Measurements from ENCODE around the gene ZYX.

The ZYX gene

GRCh38 chr7:143405173-143406001 lies 24.2 kb downstream of the ZYX start:
- in situ Hi-C loops (cut with MboI; ENCODE audit: low pct_unique_long_range_greater_than_20kb, low sequenced_read_pairs, unreplicated experiment), result loop anchor here (25.0 kb wide), 1 partner anchor 168 kb away; no protein-coding TSS in a partner anchor
- no peak for DNase-seq (ENCODE audit: low spot score)
- no peak for TF ChIP-seq CTCF (IDR thresholded peaks at IDR 0.05; ENCODE audit: extremely low read depth, insufficient read depth, missing control alignments)

DNA sequence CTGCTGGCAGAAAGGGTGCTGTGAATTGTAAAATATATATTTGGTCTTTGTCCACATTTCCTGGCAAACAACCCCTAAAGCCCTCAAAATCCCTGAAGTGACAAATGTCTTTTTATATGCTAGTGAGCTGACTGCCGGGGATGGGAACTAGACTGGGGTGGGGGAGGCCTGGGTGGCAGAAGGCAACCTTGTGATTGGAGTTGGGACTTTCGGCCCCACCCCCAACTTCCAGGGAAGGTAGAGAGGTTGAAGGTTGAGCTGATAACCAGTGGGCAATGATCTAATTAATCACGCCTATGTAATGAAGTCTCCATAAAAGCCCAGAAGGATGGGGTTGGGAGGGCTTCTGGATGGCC lies 24.8 kb downstream of the ZYX start:
- in situ Hi-C loops (cut with MboI; ENCODE audit: low pct_unique_long_range_greater_than_20kb, low sequenced_read_pairs, unreplicated experiment), result loop anchor here (25.0 kb wide), 1 partner anchor 169 kb away; no protein-coding TSS in a partner anchor
- no peak for TF ChIP-seq CTCF (IDR thresholded peaks at IDR 0.05; ENCODE audit: extremely low read depth, insufficient read depth, missing control alignments)
- DNase-seq (ENCODE audit: low spot score), result no peak

GRCh38 chr7:143407287-143408251 lies 26.4 kb downstream of the ZYX start:
- in situ Hi-C loops (cut with MboI; ENCODE audit: low pct_unique_long_range_greater_than_20kb, low sequenced_read_pairs, unreplicated experiment), result loop anchor here (25.0 kb wide), 1 partner anchor 170 kb away; no protein-coding TSS in a partner anchor
- TF ChIP-seq CTCF (IDR thresholded peaks at IDR 0.05; ENCODE audit: extremely low read depth, insufficient read depth, missing control alignments), result no peak
- DNase-seq (ENCODE audit: low spot score), result no peak

- in situ Hi-C loops (cut with MboI; ENCODE audit: low pct_unique_long_range_greater_than_20kb, low sequenced_read_pairs, unreplicated experiment), result loop anchor here (25.0 kb wide), 1 partner anchor 171 kb away; no protein-coding TSS in a partner anchor
- DNase-seq (ENCODE audit: low spot score), result no peak
Observed at GRCh38 chr7:143408252-143408685, 27.1 kb downstream of the ZYX start.

DNA sequence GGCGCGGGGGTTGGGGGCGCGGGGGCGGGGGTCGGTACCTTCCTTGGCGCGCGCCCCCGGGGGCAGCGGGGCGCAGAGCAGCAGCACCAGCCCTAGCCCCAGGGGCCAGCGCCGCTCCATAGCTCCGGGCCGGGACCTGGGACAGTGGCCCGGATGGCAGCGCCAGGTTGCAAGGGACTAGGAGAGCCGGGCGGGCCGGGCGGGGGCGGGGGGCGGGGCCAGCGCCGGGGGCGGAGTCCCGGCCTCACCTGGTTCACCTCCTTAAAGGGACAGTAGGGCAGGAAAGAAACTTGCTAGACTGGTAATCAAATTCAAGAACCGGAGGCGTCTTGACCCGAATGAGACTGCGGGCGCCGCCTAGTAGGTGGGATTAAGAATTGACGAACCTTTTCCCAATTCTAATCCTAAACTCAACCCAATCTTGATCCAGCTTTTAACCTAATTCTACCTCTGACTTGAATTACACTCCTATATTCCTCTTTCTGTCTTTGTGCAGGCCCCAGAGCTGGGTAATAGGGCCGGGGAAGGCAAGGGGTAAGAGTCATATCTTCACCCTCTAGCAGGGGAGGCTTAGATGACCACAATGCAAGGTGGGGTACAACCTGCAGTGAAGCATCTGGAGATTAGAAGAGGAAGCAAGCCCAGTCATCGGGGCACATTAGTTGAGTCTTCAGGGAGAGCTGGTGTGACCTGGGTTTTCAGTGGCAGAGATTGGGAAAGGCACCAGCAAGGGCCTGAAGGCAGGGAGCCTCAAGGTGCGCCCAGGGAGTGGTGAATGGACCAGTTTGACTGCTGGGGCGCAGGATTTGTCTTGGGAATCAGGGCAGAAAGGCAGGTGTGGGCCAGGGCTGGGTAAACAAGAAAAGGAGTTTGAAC lies 27.8 kb downstream of the ZYX start, which contains the start of gene EPHA1:
Gene EPHA1, minus strand, starts transcription at position 171 of the 876 bp plus-strand sequence. Its CDS starts 51 bp downstream, at position 120.
- TF ChIP-seq CTCF (IDR thresholded peaks at IDR 0.05; ENCODE audit: extremely low read depth, insufficient read depth, missing control alignments), result peak; percentile 17
- DNase-seq (ENCODE audit: low spot score), result peak; percentile 75
- in situ Hi-C loops (cut with MboI; ENCODE audit: low pct_unique_long_range_greater_than_20kb, low sequenced_read_pairs, unreplicated experiment), result loop anchor here (25.0 kb wide), 1 partner anchor 172 kb away; no protein-coding TSS in a partner anchor

More at GRCh38 chr7:143408252-143408685, 27.1 kb downstream of the ZYX start:
- no peak for TF ChIP-seq CTCF (IDR thresholded peaks at IDR 0.05; ENCODE audit: extremely low read depth, insufficient read depth, missing control alignments)

Data from GM13977 (cell line).